KMS-11 (cell line): ENCODE data around the gene LRRC7.
"Not testable (repeated sequence)": the region's sequence is repeated elsewhere in the genome, so short reads cannot be mapped to it uniquely, and the experiment has no call there.

Experiments used
- H2AFZ ChIP-seq: fragments of 200-600 bp; sonication (generic); 2 replicates; pipeline ENCODE4 v1.6.1; 2016; ENCODE audit warnings: antibody characterized with exemption, mixed run types, low read depth
- H3K27ac ChIP-seq: fragments of 200-600 bp; sonication (generic); 2 replicates; pipeline ENCODE4 v1.6.1; 2016; ENCODE audit warnings: mild to moderate bottlenecking, mixed run types
- H3K27me3 ChIP-seq: fragments of 200-600 bp; sonication (generic); 2 replicates; pipeline ENCODE4 v1.6.1; 2017; ENCODE audit warnings: mild to moderate bottlenecking, low read depth, mixed run types, moderate library complexity; ENCODE audit not compliant: insufficient read depth
- H3K36me3 ChIP-seq: fragments of 200-600 bp; sonication (generic); 2 replicates; pipeline ENCODE4 v1.6.1; 2017; ENCODE audit warnings: mild to moderate bottlenecking, mixed run types; ENCODE audit not compliant: insufficient read depth
- H3K4me1 ChIP-seq: fragments of 200-600 bp; sonication (generic); 2 replicates; pipeline ENCODE4 v1.6.1; 2016; ENCODE audit warnings: mild to moderate bottlenecking, low read depth, mixed run types; ENCODE audit not compliant: poor library complexity, severe bottlenecking
- H3K4me2 ChIP-seq: fragments of 200-600 bp; sonication (generic); 2 replicates; pipeline ENCODE4 v1.7.0; 2016; ENCODE audit warnings: mild to moderate bottlenecking, mixed run types
- H3K4me3 ChIP-seq: fragments of 200-600 bp; sonication (generic); IDR thresholded peaks from 2 replicates; pipeline ENCODE4 v1.6.1; 2017; ENCODE audit warnings: low read depth, low read length, mixed read lengths; ENCODE audit not compliant: insufficient read depth
- H3K79me2 ChIP-seq: fragments of 200-600 bp; sonication (generic); 2 replicates; pipeline ENCODE4 v1.6.1; 2016; ENCODE audit warnings: low read depth, mixed run types; ENCODE audit not compliant: insufficient read depth
- H3K9ac ChIP-seq: fragments of 200-600 bp; sonication (generic); 2 replicates; pipeline ENCODE4 v1.6.1; 2016; ENCODE audit warnings: mild to moderate bottlenecking, mixed run types
- H4K20me1 ChIP-seq: fragments of 200-600 bp; sonication (generic); 2 replicates; pipeline ENCODE4 v1.6.1; 2016; ENCODE audit warnings: mild to moderate bottlenecking, mixed run types; ENCODE audit not compliant: insufficient read depth
- TF ChIP-seq, protein P1 (sequence below): fragments of 200-600 bp; sonication (generic); conservative IDR thresholded peaks from 2 replicates; pipeline ENCODE4 v1.6.1; 2017; ENCODE audit warnings: low read depth, mild to moderate bottlenecking, antibody characterized with exemption, low read length, moderate library complexity, mixed read lengths

Gene LRRC7

GRCh38 chr1:69919922-69920273 lies 352.2 kb downstream of the LRRC7 start:
- Histone ChIP-seq H3K79me2 (no peaks in the 10 kb centered on the region), H2AFZ (no peak overlapping the region), H3K9ac (no peak overlapping the region), H3K4me3 (no peak overlapping the region), H3K4me2 (no peak overlapping the region), H4K20me1 (no peaks in the 10 kb centered on the region), H3K4me1 (no peaks in the 10 kb centered on the region), H3K27ac (no peak overlapping the region), H3K27me3 (no peaks in the 10 kb centered on the region), H3K36me3 (no peaks in the 10 kb centered on the region)
- TF ChIP-seq, protein P1, sequence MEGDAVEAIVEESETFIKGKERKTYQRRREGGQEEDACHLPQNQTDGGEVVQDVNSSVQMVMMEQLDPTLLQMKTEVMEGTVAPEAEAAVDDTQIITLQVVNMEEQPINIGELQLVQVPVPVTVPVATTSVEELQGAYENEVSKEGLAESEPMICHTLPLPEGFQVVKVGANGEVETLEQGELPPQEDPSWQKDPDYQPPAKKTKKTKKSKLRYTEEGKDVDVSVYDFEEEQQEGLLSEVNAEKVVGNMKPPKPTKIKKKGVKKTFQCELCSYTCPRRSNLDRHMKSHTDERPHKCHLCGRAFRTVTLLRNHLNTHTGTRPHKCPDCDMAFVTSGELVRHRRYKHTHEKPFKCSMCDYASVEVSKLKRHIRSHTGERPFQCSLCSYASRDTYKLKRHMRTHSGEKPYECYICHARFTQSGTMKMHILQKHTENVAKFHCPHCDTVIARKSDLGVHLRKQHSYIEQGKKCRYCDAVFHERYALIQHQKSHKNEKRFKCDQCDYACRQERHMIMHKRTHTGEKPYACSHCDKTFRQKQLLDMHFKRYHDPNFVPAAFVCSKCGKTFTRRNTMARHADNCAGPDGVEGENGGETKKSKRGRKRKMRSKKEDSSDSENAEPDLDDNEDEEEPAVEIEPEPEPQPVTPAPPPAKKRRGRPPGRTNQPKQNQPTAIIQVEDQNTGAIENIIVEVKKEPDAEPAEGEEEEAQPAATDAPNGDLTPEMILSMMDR: no peak

- no peaks in the 10 kb centered on the region for H3K36me3 ChIP-seq
- no peaks in the 10 kb centered on the region for H3K4me1 ChIP-seq
- no peak overlapping the region for H3K9ac ChIP-seq
- no peak overlapping the region for H3K4me3 ChIP-seq
- H3K27me3 ChIP-seq: no peaks in the 10 kb centered on the region
- H3K27ac ChIP-seq: no peak overlapping the region
- H3K4me2 ChIP-seq: no peak overlapping the region
- TF ChIP-seq, protein P1: no peak
- no peaks in the 10 kb centered on the region for H4K20me1 ChIP-seq
- no peak overlapping the region for H2AFZ ChIP-seq
- H3K79me2 ChIP-seq: no peaks in the 10 kb centered on the region
These were observed 352.7 kb downstream of the LRRC7 start for GRCh38 chr1:69920426-69920825.

DNA sequence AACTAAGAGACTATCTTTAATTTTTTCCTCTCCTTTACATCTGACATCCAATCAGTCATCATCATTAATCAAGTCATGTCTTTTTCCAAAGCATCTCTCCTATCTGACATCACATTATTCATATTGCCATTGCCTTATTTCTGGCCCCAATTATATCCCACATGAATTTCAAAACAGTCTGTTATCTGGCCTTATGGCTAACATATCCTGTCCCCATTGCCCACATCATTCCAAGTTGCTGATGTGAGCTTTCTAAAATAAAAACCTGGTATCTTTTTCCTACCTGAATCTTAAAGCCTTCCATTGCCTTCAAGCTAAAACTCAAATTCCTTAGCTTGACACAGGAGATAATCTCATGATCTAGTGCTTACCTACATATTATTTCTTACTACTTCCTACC lies 353.8 kb downstream of the LRRC7 start:
- no peak overlapping the region for H3K9ac ChIP-seq
- no peak overlapping the region for H3K4me2 ChIP-seq
- no peak overlapping the region for H3K27ac ChIP-seq
- H3K4me3 ChIP-seq: no peak overlapping the region
- TF ChIP-seq, protein P1: no peak
- no peak overlapping the region for H2AFZ ChIP-seq
- no peaks in the 10 kb centered on the region for H3K4me1 ChIP-seq
- no peaks in the 10 kb centered on the region for H3K27me3 ChIP-seq
- no peaks in the 10 kb centered on the region for H3K79me2 ChIP-seq
- no peaks in the 10 kb centered on the region for H4K20me1 ChIP-seq
- no peaks in the 10 kb centered on the region for H3K36me3 ChIP-seq

GRCh38 chr1:69928234-69928633 lies 360.5 kb downstream of the LRRC7 start:
- not testable (repeated sequence) for H2AFZ ChIP-seq, H3K79me2 ChIP-seq, H3K27ac ChIP-seq, H4K20me1 ChIP-seq, H3K4me3 ChIP-seq, H3K4me2 ChIP-seq, H3K27me3 ChIP-seq, H3K9ac ChIP-seq, H3K4me1 ChIP-seq, H3K36me3 ChIP-seq

GRCh38 chr1:69929308-69930057 lies 361.8 kb downstream of the LRRC7 start:
- no peak overlapping the region for H2AFZ ChIP-seq
- H3K27ac ChIP-seq: no peak overlapping the region
- no peaks in the 10 kb centered on the region for H3K27me3 ChIP-seq
- H3K9ac ChIP-seq: no peak overlapping the region
- TF ChIP-seq, protein P1: no peak
- no peak overlapping the region for H3K4me3 ChIP-seq
- H3K79me2 ChIP-seq: no peaks in the 10 kb centered on the region
- no peak overlapping the region for H3K4me2 ChIP-seq
- no peaks in the 10 kb centered on the region for H3K4me1 ChIP-seq
- H4K20me1 ChIP-seq: no peaks in the 10 kb centered on the region
- no peaks in the 10 kb centered on the region for H3K36me3 ChIP-seq
